HepG2 (cell line): Measurements from ENCODE around the gene FNDC3B. TPM values are rescaled to one million over a fixed set of nuclear protein-coding genes. Genes with fewer than 3 reads are reported as not detected.
A peak's percentile ranks its signal among the peaks of the same experiment; 100 is the strongest.

Source experiments
- ARHGAP35 ChIP-seq: sonication (generic); formaldehyde crosslinking; IDR thresholded peaks from 2 replicates; pipeline ENCODE4 v1.9.0; 2022; ENCODE audit warnings: mild to moderate bottlenecking, inconsistent platforms, moderate library complexity, missing genetic modification reagents, borderline replicate concordance
- ATF7 ChIP-seq, 2 experiments: fragments of 450-650 bp in 1 of 2; sonication (generic) in 1 of 2; formaldehyde crosslinking in 1 of 2; IDR thresholded peaks; 2 replicates each; pipeline versions ENCODE4 v1.4.0 to v1.6.1; 2016 to 2020; ENCODE audit warnings: antibody characterized with exemption in 1 of 2, mild to moderate bottlenecking in 1 of 2, missing genetic modification reagents in 1 of 2
- CBX1 ChIP-seq: IDR thresholded peaks from one replicate; pipeline ENCODE4 v1.6.1; 2016; ENCODE audit warnings: antibody characterized with exemption, low read depth
- HDAC2 ChIP-seq: sonication (generic); formaldehyde crosslinking; IDR thresholded peaks from 2 replicates; pipeline ENCODE4 v1.4.0; 2020; ENCODE audit warnings: missing genetic modification reagents
- IKZF4 ChIP-seq: sonication (generic); formaldehyde crosslinking; IDR thresholded peaks from 2 replicates; pipeline ENCODE4 v1.5.1; 2020; ENCODE audit warnings: borderline replicate concordance, mild to moderate bottlenecking, low read depth, missing genetic modification reagents; ENCODE audit errors: not compliant biosample characterization
- ISL2 ChIP-seq: sonication (generic); formaldehyde crosslinking; IDR thresholded peaks from 2 replicates; pipeline ENCODE4 v1.5.0; 2020; ENCODE audit warnings: missing genetic modification reagents
- KDM5B ChIP-seq: sonication (generic); formaldehyde crosslinking; IDR thresholded peaks from 2 replicates; pipeline ENCODE4 v1.4.0; 2020; ENCODE audit warnings: missing genetic modification reagents, mild to moderate bottlenecking, borderline replicate concordance
- NFKBIZ ChIP-seq: IDR thresholded peaks from 2 replicates; pipeline ENCODE4 v1.6.1; 2018; ENCODE audit warnings: missing genetic modification reagents, missing compliant biosample characterization
- NFRKB ChIP-seq: fragments of 450-650 bp; IDR thresholded peaks from 2 replicates; pipeline ENCODE4 v1.6.1; 2017
- PHB2 ChIP-seq: fragments of 450-650 bp; IDR thresholded peaks from 2 replicates; pipeline ENCODE4 v1.6.1; 2018; ENCODE audit not compliant: partially characterized antibody
- PHF5A ChIP-seq: IDR thresholded peaks from one replicate; pipeline ENCODE4 v1.6.1; 2018; ENCODE audit warnings: low read depth, missing genetic modification reagents; ENCODE audit not compliant: unreplicated experiment
- ZFP62 ChIP-seq: sonication (generic); formaldehyde crosslinking; IDR thresholded peaks from 2 replicates; pipeline ENCODE4 v1.4.0; 2020; ENCODE audit warnings: missing genetic modification reagents
- ZNF124 ChIP-seq: sonication (generic); formaldehyde crosslinking; IDR thresholded peaks from 2 replicates; pipeline ENCODE4 v1.4.0; 2020; ENCODE audit warnings: missing genetic modification reagents
- ZNF17 ChIP-seq: sonication (generic); formaldehyde crosslinking; IDR thresholded peaks from 2 replicates; pipeline ENCODE4 v1.5.0; 2020; ENCODE audit warnings: mild to moderate bottlenecking, missing genetic modification reagents
- ZNF24 ChIP-seq: fragments of 450-650 bp; IDR thresholded peaks from 2 replicates; pipeline ENCODE4 v1.6.1; 2017; ENCODE audit warnings: antibody characterized with exemption, mild to moderate bottlenecking
- ZNF563 ChIP-seq: sonication (generic); formaldehyde crosslinking; IDR thresholded peaks from 2 replicates; pipeline ENCODE4 v1.8.0; 2022; ENCODE audit warnings: mild to moderate bottlenecking, moderate library complexity, missing genetic modification reagents
- ZNF775 ChIP-seq: sonication (generic); formaldehyde crosslinking; IDR thresholded peaks from 2 replicates; pipeline ENCODE4 v1.4.0; 2020; ENCODE audit warnings: missing genetic modification reagents, mild to moderate bottlenecking, moderate library complexity, borderline replicate concordance
- ZNF83 ChIP-seq: sonication (generic); formaldehyde crosslinking; IDR thresholded peaks from 2 replicates; pipeline ENCODE4 v1.4.0; 2020; ENCODE audit warnings: missing genetic modification reagents, mild to moderate bottlenecking, borderline replicate concordance
- polyA plus RNA-seq, 8 experiments: library from polyadenylated mRNA; depleted of rRNA in 3 of 8; stranded (reverse) in 7 of 8; unstranded in 1 of 8; fragments of >200 nt; fragmentation: Illumina TruSeq in 4 of 8; extraction: Trizol in 4 of 8; gene quantifications; 2 replicates each; pipeline versions ENCODE4 v1.2.1 to v1.2.3, GENCODE V29; 2011 to 2016; ENCODE audit warnings: low read depth in 4 of 8, missing spikeins in 1 of 8, mixed read lengths in 1 of 8; ENCODE audit not compliant: insufficient read depth in 1 of 8
- total RNA-seq, 5 experiments: library from RNA; depleted of rRNA; stranded (reverse); fragments of >200 nt; fragmentation: Illumina TruSeq; extraction: Trizol; gene quantifications; 2 replicates each; pipeline ENCODE4 v1.2.3, GENCODE V29; 2016; ENCODE audit warnings: low read depth in 1 of 5
- TF ChIP-seq, protein P1 (sequence below), 2 experiments: sonication (generic) in 1 of 2; formaldehyde crosslinking in 1 of 2; IDR thresholded peaks; 2 replicates each; pipeline versions ENCODE4 v1.6.1 to v1.9.0; 2014 to 2022; ENCODE audit warnings: antibody characterized with exemption in 1 of 2, borderline replicate concordance in 1 of 2, inconsistent platforms in 1 of 2, low read depth in 1 of 2, missing genetic modification reagents in 1 of 2
- TF ChIP-seq, protein P2 (sequence below): sonication (generic); formaldehyde crosslinking; IDR thresholded peaks from 2 replicates; pipeline ENCODE4 v1.4.0; 2020; ENCODE audit warnings: mild to moderate bottlenecking, low read depth, missing genetic modification reagents
- TF ChIP-seq, protein P3 (sequence below): IDR thresholded peaks from 2 replicates; pipeline ENCODE4 v1.6.1; 2016; ENCODE audit warnings: mild to moderate bottlenecking

The FNDC3B gene
- total and polyA plus RNA-seq, 2 of the 13 experiments (the other 11 are each of a cell fraction or from before 2014, with no cell fraction given) = 74.8 to 103 TPM

DNA sequence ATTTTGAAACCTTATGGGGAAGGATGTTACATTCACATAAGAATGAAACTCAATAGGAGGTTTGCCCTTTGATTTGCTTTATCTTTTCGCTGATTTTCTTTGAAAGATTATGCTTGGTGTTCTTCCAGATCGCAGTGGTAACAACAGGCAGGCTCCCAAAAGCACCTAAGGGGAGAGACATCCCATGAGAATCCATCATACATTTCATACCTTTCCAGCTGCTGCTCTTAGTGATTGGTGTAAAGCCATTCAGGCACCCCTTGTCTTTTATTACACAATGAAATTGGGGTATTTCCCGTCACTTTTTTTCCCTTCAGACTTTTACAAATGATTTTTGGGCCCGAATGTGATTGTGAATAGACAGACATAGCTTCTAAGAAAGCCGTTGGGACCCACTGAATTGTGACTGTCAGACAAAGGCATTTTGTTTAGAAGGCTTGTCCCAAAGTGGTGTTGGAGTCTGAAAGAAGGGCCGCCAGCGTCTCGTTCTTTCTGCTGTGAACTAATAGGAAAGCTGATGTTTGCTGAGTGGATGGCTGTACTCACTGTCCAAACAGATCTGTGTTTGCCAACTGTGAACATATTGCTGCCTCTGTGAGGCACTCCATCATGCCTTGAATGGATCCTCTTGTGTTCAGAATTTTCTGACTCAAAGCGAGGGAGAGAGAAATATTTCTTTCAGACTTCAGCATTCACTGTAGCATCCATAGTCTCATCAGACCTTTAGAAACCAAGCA, 164.3 kb downstream of the FNDC3B start (continued):
- TF ChIP-seq, protein P1, sequence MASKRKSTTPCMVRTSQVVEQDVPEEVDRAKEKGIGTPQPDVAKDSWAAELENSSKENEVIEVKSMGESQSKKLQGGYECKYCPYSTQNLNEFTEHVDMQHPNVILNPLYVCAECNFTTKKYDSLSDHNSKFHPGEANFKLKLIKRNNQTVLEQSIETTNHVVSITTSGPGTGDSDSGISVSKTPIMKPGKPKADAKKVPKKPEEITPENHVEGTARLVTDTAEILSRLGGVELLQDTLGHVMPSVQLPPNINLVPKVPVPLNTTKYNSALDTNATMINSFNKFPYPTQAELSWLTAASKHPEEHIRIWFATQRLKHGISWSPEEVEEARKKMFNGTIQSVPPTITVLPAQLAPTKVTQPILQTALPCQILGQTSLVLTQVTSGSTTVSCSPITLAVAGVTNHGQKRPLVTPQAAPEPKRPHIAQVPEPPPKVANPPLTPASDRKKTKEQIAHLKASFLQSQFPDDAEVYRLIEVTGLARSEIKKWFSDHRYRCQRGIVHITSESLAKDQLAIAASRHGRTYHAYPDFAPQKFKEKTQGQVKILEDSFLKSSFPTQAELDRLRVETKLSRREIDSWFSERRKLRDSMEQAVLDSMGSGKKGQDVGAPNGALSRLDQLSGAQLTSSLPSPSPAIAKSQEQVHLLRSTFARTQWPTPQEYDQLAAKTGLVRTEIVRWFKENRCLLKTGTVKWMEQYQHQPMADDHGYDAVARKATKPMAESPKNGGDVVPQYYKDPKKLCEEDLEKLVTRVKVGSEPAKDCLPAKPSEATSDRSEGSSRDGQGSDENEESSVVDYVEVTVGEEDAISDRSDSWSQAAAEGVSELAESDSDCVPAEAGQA (IDR thresholded peaks at IDR 0.05; ENCODE audit: low read depth) = no peak
- TF ChIP-seq, protein P1 (CRISPR knock-in tag; IDR thresholded peaks at IDR 0.05; ENCODE audit: borderline replicate concordance) = no peak
- TF ChIP-seq ATF7 (IDR thresholded peaks at IDR 0.05) = no peak
- no peak for TF ChIP-seq ATF7 (CRISPR knock-in tag; IDR thresholded peaks at IDR 0.05)
- TF ChIP-seq ZFP62 (CRISPR knock-in tag) = no peak
- TF ChIP-seq ZNF24 = no peak
- no peak for TF ChIP-seq NFRKB
- TF ChIP-seq, protein P2, sequence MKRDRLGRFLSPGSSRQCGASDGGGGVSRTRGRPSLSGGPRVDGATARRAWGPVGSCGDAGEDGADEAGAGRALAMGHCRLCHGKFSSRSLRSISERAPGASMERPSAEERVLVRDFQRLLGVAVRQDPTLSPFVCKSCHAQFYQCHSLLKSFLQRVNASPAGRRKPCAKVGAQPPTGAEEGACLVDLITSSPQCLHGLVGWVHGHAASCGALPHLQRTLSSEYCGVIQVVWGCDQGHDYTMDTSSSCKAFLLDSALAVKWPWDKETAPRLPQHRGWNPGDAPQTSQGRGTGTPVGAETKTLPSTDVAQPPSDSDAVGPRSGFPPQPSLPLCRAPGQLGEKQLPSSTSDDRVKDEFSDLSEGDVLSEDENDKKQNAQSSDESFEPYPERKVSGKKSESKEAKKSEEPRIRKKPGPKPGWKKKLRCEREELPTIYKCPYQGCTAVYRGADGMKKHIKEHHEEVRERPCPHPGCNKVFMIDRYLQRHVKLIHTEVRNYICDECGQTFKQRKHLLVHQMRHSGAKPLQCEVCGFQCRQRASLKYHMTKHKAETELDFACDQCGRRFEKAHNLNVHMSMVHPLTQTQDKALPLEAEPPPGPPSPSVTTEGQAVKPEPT (CRISPR knock-in tag) = no peak
- TF ChIP-seq PHF5A (CRISPR knock-in tag) = no peak
- no peak for TF ChIP-seq PHB2
- TF ChIP-seq, protein P3, sequence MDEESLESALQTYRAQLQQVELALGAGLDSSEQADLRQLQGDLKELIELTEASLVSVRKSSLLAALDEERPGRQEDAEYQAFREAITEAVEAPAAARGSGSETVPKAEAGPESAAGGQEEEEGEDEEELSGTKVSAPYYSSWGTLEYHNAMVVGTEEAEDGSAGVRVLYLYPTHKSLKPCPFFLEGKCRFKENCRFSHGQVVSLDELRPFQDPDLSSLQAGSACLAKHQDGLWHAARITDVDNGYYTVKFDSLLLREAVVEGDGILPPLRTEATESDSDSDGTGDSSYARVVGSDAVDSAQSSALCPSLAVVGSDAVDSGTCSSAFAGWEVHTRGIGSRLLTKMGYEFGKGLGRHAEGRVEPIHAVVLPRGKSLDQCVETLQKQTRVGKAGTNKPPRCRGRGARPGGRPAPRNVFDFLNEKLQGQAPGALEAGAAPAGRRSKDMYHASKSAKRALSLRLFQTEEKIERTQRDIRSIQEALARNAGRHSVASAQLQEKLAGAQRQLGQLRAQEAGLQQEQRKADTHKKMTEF (CRISPR knock-in tag) = peak; percentile 43; the same call in 1 of the 2 replicates
- no peak for TF ChIP-seq ZNF775 (CRISPR knock-in tag)
- peak; percentile 66; the same call in 1 of the 2 replicates for TF ChIP-seq NFKBIZ
- TF ChIP-seq CBX1 = no peak
- TF ChIP-seq ZNF83 (CRISPR knock-in tag) = no peak
- TF ChIP-seq HDAC2 (CRISPR knock-in tag) = peak; percentile 90
- no peak for TF ChIP-seq KDM5B (CRISPR knock-in tag)
- peak; percentile 97 for TF ChIP-seq ISL2 (CRISPR knock-in tag)
- TF ChIP-seq ARHGAP35 = no peak
- TF ChIP-seq IKZF4 (CRISPR knock-in tag) = no peak
- no peak for TF ChIP-seq ZNF17 (CRISPR knock-in tag)
- TF ChIP-seq ZNF124 (CRISPR knock-in tag) = peak; percentile 82
- no peak for TF ChIP-seq ZNF563 (CRISPR knock-in tag)
